IMR-90 (cell line): ENCODE data around the gene SIK3. TPM values are rescaled to one million over a fixed set of nuclear protein-coding genes. Genes with fewer than 3 reads are reported as not detected.

Experiments
- ATAC-seq: fragments of 200-7000 bp; cut with Tn5 transposase; 2 replicates; pipeline ENCODE4 v1.9.1; 2020; ENCODE audit warnings: low read depth, mild to moderate bottlenecking, moderate library complexity
- BruUV-seq: library from RNA; stranded (reverse); fragments of 400-500 nt; replicated peaks from 2 replicates; lab custom pipeline; 2021; lab: Mats Ljungman, UMichigan
- CTCF ChIA-PET: fragments of 300-600 bp; formaldehyde crosslinking; extraction: SDS; loops from one replicate; lab custom pipeline; 2021; ENCODE audit warnings: antibody characterized with exemption; lab: Yijun Ruan, JAX
- POLR2A ChIA-PET: fragments of 300-600 bp; sonication (Branson Sonifier 250); formaldehyde crosslinking; loops from one replicate; lab custom pipeline; 2022; ENCODE audit warnings: antibody characterized with exemption; ENCODE audit not compliant: unreplicated experiment; lab: Charles Lee
- DNase-seq: peaks from one replicate; pipeline ENCODE4 v3.0.0; 2013
- H2AFZ ChIP-seq: replicated peaks from 2 replicates; pipeline ENCODE3; 2013; ENCODE audit warnings: low read length, mild to moderate bottlenecking; ENCODE audit not compliant: poor library complexity
- H2AK5ac ChIP-seq: 2 replicates; pipeline ENCODE4 v1.6.1; 2013; ENCODE audit warnings: low read depth, low read length, inconsistent platforms
- H2AK9ac ChIP-seq: replicated peaks from 2 replicates; pipeline ENCODE3; 2013; ENCODE audit warnings: mild to moderate bottlenecking, low read depth, low read length, moderate library complexity; ENCODE audit not compliant: poor library complexity
- H2BK120ac ChIP-seq: 2 replicates; pipeline ENCODE4 v1.6.1; 2013; ENCODE audit warnings: low read depth, low read length, inconsistent platforms
- H2BK15ac ChIP-seq: 3 replicates; pipeline ENCODE4 v1.6.1; 2013; ENCODE audit warnings: low read depth, low read length, inconsistent platforms
- H2BK20ac ChIP-seq: 2 replicates; pipeline ENCODE4 v1.6.1; 2013; ENCODE audit warnings: low read depth, mild to moderate bottlenecking, inconsistent platforms, low read length, moderate library complexity
- H2BK5ac ChIP-seq: 2 replicates; pipeline ENCODE4 v1.6.1; 2013; ENCODE audit warnings: mild to moderate bottlenecking, low read depth, low read length, inconsistent platforms; ENCODE audit not compliant: poor library complexity, severe bottlenecking
- H3K14ac ChIP-seq: replicated peaks from 2 replicates; pipeline ENCODE4 v1.6.1; 2013; ENCODE audit warnings: low read depth, low read length, inconsistent platforms
- H3K18ac ChIP-seq: 2 replicates; pipeline ENCODE4 v1.6.1; 2013; ENCODE audit warnings: low read depth, low read length, control low read depth
- H3K23ac ChIP-seq: 2 replicates; pipeline ENCODE4 v1.6.1; 2013; ENCODE audit warnings: low read depth, low read length, inconsistent platforms
- H3K27ac ChIP-seq: 2 replicates; pipeline ENCODE4 v1.5.1; 2013; ENCODE audit warnings: mild to moderate bottlenecking, control low read depth, low read length; ENCODE audit not compliant: insufficient read depth
- H3K27me3 ChIP-seq: 2 replicates; pipeline ENCODE4 v1.6.1; 2013; ENCODE audit warnings: low read length; ENCODE audit not compliant: control insufficient read depth, insufficient read depth
- H3K36me3 ChIP-seq: 2 replicates; pipeline ENCODE4 v1.6.1; 2013; ENCODE audit warnings: low read length, mixed read lengths; ENCODE audit not compliant: control insufficient read depth, insufficient read depth
- H3K4ac ChIP-seq: 2 replicates; pipeline ENCODE4 v1.6.1; 2013; ENCODE audit warnings: low read depth, low read length, inconsistent platforms
- H3K4me1 ChIP-seq: 2 replicates; pipeline ENCODE4 v1.6.1; 2013; ENCODE audit warnings: low read length, mixed read lengths; ENCODE audit not compliant: control insufficient read depth, insufficient read depth
- H3K4me2 ChIP-seq: 2 replicates; pipeline ENCODE4 v1.6.1; 2013; ENCODE audit warnings: low read depth, mild to moderate bottlenecking, control low read depth, low read length, moderate library complexity
- H3K4me3 ChIP-seq: 2 replicates; pipeline ENCODE4 v1.5.1; 2013; ENCODE audit warnings: low read depth, mild to moderate bottlenecking, control low read depth, low read length, moderate library complexity; ENCODE audit not compliant: insufficient read depth
- H3K56ac ChIP-seq: 2 replicates; pipeline ENCODE4 v1.6.1; 2013; ENCODE audit warnings: low read length, inconsistent platforms; ENCODE audit not compliant: insufficient read depth; ENCODE audit errors: extremely low read depth
- H3K79me1 ChIP-seq, 2 experiments: 2 replicates each; pipeline ENCODE4 v1.6.1; 2013; ENCODE audit warnings: low read length in 2 of 2, inconsistent platforms in 1 of 2, low read depth in 1 of 2
- H3K9ac ChIP-seq: 2 replicates; pipeline ENCODE4 v1.6.1; 2013; ENCODE audit warnings: low read depth, low read length, control low read depth
- H3K9me1 ChIP-seq: 2 replicates; pipeline ENCODE4 v1.6.1; 2013; ENCODE audit warnings: low read length, inconsistent platforms; ENCODE audit not compliant: insufficient read depth
- H3K9me3 ChIP-seq: 2 replicates; pipeline ENCODE4 v1.6.1; 2013; ENCODE audit warnings: low read length; ENCODE audit not compliant: control insufficient read depth, insufficient read depth
- H4K20me1 ChIP-seq: 2 replicates; pipeline ENCODE4 v1.6.1; 2013; ENCODE audit warnings: low read length, inconsistent platforms; ENCODE audit not compliant: insufficient read depth
- H4K5ac ChIP-seq: 2 replicates; pipeline ENCODE4 v1.6.1; 2013; ENCODE audit warnings: mild to moderate bottlenecking, low read depth, low read length, control low read depth
- H4K8ac ChIP-seq, 2 experiments: 2 replicates each; pipeline ENCODE4 v1.6.1; 2013; ENCODE audit warnings: low read depth in 2 of 2, low read length in 2 of 2, control low read depth in 1 of 2, inconsistent platforms in 1 of 2
- H4K91ac ChIP-seq: 2 replicates; pipeline ENCODE4 v1.6.1; 2013; ENCODE audit warnings: low read depth, low read length, inconsistent platforms; ENCODE audit not compliant: insufficient read depth
- BHLHE40 ChIP-seq: fragments of 150-350 bp; IDR thresholded peaks from 2 replicates; pipeline ENCODE4 v1.6.1; 2016; ENCODE audit warnings: mild to moderate bottlenecking, low read depth, low read length
- CEBPB ChIP-seq: IDR thresholded peaks from 2 replicates; pipeline ENCODE4 v1.6.1; 2012; ENCODE audit warnings: low read depth, low read length, improper control_type of control experiment
- FOS ChIP-seq: fragments of 150-350 bp; IDR thresholded peaks from 2 replicates; pipeline ENCODE4 v1.6.1; 2016; ENCODE audit warnings: low read depth, low read length
- MAFK ChIP-seq: IDR thresholded peaks from 2 replicates; pipeline ENCODE4 v1.6.1; 2012; ENCODE audit warnings: low read depth, low read length, improper control_type of control experiment
- MAZ ChIP-seq: IDR thresholded peaks from 2 replicates; pipeline ENCODE4 v1.6.1; 2012; ENCODE audit warnings: low read depth, mild to moderate bottlenecking, low read length, improper control_type of control experiment, moderate library complexity, borderline replicate concordance
- MXI1 ChIP-seq: IDR thresholded peaks from 2 replicates; pipeline ENCODE4 v1.6.1; 2012; ENCODE audit warnings: low read depth, mild to moderate bottlenecking, low read length, moderate library complexity, borderline replicate concordance
- NFE2L2 ChIP-seq: fragments of 150-350 bp; IDR thresholded peaks from 2 replicates; pipeline ENCODE4 v1.6.1; 2016; ENCODE audit warnings: low read depth, mild to moderate bottlenecking, low read length
- POLR2A ChIP-seq: IDR thresholded peaks from 2 replicates; pipeline ENCODE4 v1.6.1; 2012; ENCODE audit warnings: mild to moderate bottlenecking, low read depth, low read length
- RCOR1 ChIP-seq: IDR thresholded peaks from 2 replicates; pipeline ENCODE4 v1.6.1; 2012; ENCODE audit warnings: mild to moderate bottlenecking, low read length, improper control_type of control experiment; ENCODE audit not compliant: insufficient replicate concordance
- RFX5 ChIP-seq: IDR thresholded peaks from 2 replicates; pipeline ENCODE4 v1.8.0; 2012; ENCODE audit warnings: low read depth, mild to moderate bottlenecking, low read length, moderate library complexity
- SMC3 ChIP-seq: fragments of 150-350 bp; IDR thresholded peaks from 2 replicates; pipeline ENCODE4 v1.6.1; 2016; ENCODE audit warnings: low read depth, mild to moderate bottlenecking, antibody characterized with exemption, low read length, moderate library complexity
- WGBS, 2 experiments: methylation state at CpG; one replicate each; pipeline versions ENCODE4 v1.1.5 to v1.1.7; 2013; ENCODE audit warnings: missing lambda C conversion rate in 2 of 2; ENCODE audit not compliant: insufficient read length in 1 of 2; ENCODE audit errors: extremely low coverage in 2 of 2; 5-methylcytosine and 5-hydroxymethylcytosine counted together
- dilution Hi-C: fragments of 300-500 bp; cut with HindIII; formaldehyde crosslinking; loops from one replicate; pipeline ENCODE4 v1.14.3; 2018; ENCODE audit warnings: low sequenced_read_pairs; ENCODE audit not compliant: unreplicated experiment
- in situ Hi-C: fragments of 300-500 bp; cut with MboI; formaldehyde crosslinking; loops from 3 replicates; pipeline ENCODE4 v1.14.3; 2019; ENCODE audit warnings: low sequenced_read_pairs, inconsistent platforms, mixed read lengths
- intact Hi-C: fragments of 100-400 bp; cut with micrococcal nuclease; formaldehyde crosslinking; loops from 2 replicates; pipeline ENCODE4 v1.10.0; 2022
- polyA plus RNA-seq, 3 experiments: library from polyadenylated mRNA; depleted of rRNA; stranded (reverse); fragments of >200 nt; gene quantifications; 2 replicates each; pipeline ENCODE4 v1.2.3, GENCODE V29; 2012; ENCODE audit warnings: low replicate concordance in 1 of 3
- total RNA-seq: library from RNA; depleted of rRNA; stranded (reverse); fragments of >200 nt; gene quantifications from 2 replicates; pipeline ENCODE4 v1.2.3, GENCODE V29; 2012
- TF ChIP-seq, protein P1 (sequence below): conservative IDR thresholded peaks from 2 replicates; pipeline ENCODE4 v1.5.1; 2012; ENCODE audit warnings: mild to moderate bottlenecking, low read depth, low read length, improper control_type of control experiment
- TF ChIP-seq, protein P2 (sequence below): fragments of 150-350 bp; IDR thresholded peaks from 2 replicates; pipeline ENCODE4 v1.6.1; 2017; ENCODE audit warnings: mild to moderate bottlenecking, antibody characterized with exemption, low read length, low read depth
- TF ChIP-seq, protein P3 (sequence below): fragments of 150-350 bp; IDR thresholded peaks from 2 replicates; pipeline ENCODE4 v1.6.1; 2016; ENCODE audit warnings: low read depth, mild to moderate bottlenecking, low read length, moderate library complexity, borderline replicate concordance

Gene SIK3
- total and polyA plus RNA-seq, 2 of the 4 experiments (the other 2 are of a cell fraction), result 8.2 to 9.1 TPM

DNA sequence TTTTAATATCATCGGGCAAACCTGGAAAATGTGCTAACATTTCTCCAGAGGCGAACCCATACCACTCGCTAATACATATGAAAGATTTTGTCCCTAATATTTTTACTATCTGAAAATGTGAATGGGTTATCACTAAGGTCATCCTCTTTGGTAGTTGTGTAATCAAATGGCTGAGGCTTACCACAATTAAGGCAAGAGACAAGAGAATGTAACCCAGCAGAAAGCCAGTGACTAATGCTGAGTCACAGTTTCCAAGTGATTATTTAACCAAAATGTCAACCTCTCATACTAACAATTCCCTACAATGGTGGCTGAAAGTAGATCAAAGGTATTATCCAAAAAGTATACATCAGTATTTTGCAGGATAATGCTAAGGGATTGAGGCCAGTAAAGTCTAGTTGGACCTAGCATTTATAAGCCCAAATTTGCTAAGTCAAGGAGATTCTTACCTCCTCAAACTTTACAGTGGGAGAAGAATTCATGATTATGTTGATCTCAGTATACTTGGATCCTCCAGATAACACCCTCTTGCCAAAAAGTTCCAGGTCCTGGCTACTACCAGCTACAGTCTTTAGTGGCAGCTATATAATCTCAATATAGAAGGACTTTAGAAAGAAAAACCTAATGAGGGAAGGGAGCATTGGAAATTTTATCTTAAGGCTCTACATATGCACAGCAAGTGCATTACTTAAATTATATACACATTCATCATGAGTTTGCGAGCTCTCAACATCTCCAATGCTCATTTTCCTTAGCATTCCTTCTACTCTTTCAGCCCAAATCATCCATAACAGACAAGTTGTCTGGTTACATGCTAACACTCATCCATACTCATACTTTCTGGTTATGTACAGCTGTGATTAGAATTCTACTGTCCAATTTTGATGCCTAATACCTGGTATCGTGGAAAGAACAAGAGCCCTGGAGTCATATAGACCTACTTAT, 25.4 kb downstream of the SIK3 start:
- intact Hi-C loops (no loop called here), in situ Hi-C loops (no loop called here), dilution Hi-C loops (no loop called here)
- Histone ChIP-seq H3K27me3 (no peaks in the 10 kb centered on the region), H3K4me1 (peaks cover 8% of the 10 kb centered on the region), H3K36me3 (no peaks in the 10 kb centered on the region), H3K9ac (no peak overlapping the region), H2BK5ac (no peak overlapping the region), H2BK120ac (no peak overlapping the region), H4K8ac (no peak overlapping the region), H2AFZ (no peak overlapping the region), H2AK9ac (no peak overlapping the region), H3K14ac (no peak overlapping the region), H2BK15ac (no peak overlapping the region), H2AK5ac (no peak overlapping the region), H3K79me1 (peaks cover 20 to 44% of the 10 kb centered on the region in 2 experiments), H4K91ac (no peak overlapping the region), H3K9me3 (no peaks in the 10 kb centered on the region), H3K23ac (no peak overlapping the region), H4K20me1 (peaks cover 46% of the 10 kb centered on the region), H2BK20ac (no peak overlapping the region), H3K4me2 (peak overlapping the region; percentile 68; the same call in 1 of the 2 replicates), H3K27ac (no peak overlapping the region), H3K56ac (no peak overlapping the region), H3K18ac (peak overlapping the region; percentile 51), H3K4me3 (no peak overlapping the region), H3K9me1 (peaks cover 17% of the 10 kb centered on the region), H3K4ac (no peak overlapping the region), H4K5ac (no peak overlapping the region)
- DNase-seq, result peak; percentile 96
- peak; percentile 77 for ATAC-seq
- ChIA-PET POLR2A (no interaction called here), CTCF (interaction anchor here (1.1 kb wide), 1 partner anchor 11 kb away, joined by 3 read pairs; no protein-coding TSS in a partner anchor)
- 0% methylated on average over 1 of the region's 5 CpGs; no CpG with 5 or more reads in 1 of the 2 experiments for WGBS, 2 experiments
- no TSS peak for BruUV-seq
- no peak for TF ChIP-seq POLR2A
- peak; percentile 71; the same call in 1 of the 2 replicates for TF ChIP-seq MAFK
- TF ChIP-seq, protein P1, sequence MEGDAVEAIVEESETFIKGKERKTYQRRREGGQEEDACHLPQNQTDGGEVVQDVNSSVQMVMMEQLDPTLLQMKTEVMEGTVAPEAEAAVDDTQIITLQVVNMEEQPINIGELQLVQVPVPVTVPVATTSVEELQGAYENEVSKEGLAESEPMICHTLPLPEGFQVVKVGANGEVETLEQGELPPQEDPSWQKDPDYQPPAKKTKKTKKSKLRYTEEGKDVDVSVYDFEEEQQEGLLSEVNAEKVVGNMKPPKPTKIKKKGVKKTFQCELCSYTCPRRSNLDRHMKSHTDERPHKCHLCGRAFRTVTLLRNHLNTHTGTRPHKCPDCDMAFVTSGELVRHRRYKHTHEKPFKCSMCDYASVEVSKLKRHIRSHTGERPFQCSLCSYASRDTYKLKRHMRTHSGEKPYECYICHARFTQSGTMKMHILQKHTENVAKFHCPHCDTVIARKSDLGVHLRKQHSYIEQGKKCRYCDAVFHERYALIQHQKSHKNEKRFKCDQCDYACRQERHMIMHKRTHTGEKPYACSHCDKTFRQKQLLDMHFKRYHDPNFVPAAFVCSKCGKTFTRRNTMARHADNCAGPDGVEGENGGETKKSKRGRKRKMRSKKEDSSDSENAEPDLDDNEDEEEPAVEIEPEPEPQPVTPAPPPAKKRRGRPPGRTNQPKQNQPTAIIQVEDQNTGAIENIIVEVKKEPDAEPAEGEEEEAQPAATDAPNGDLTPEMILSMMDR, result no peak
- TF ChIP-seq, protein P2, sequence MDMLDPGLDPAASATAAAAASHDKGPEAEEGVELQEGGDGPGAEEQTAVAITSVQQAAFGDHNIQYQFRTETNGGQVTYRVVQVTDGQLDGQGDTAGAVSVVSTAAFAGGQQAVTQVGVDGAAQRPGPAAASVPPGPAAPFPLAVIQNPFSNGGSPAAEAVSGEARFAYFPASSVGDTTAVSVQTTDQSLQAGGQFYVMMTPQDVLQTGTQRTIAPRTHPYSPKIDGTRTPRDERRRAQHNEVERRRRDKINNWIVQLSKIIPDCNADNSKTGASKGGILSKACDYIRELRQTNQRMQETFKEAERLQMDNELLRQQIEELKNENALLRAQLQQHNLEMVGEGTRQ, result no peak
- peak; percentile 56 for TF ChIP-seq RCOR1
- TF ChIP-seq FOS, result peak; percentile 99
- TF ChIP-seq, protein P3, sequence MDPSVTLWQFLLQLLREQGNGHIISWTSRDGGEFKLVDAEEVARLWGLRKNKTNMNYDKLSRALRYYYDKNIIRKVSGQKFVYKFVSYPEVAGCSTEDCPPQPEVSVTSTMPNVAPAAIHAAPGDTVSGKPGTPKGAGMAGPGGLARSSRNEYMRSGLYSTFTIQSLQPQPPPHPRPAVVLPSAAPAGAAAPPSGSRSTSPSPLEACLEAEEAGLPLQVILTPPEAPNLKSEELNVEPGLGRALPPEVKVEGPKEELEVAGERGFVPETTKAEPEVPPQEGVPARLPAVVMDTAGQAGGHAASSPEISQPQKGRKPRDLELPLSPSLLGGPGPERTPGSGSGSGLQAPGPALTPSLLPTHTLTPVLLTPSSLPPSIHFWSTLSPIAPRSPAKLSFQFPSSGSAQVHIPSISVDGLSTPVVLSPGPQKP, result no peak
- TF ChIP-seq MXI1, result no peak
- peak; percentile 98 for TF ChIP-seq CEBPB
- no peak for TF ChIP-seq MAZ
- no peak for TF ChIP-seq RFX5
- TF ChIP-seq NFE2L2, result peak; percentile 95
- TF ChIP-seq BHLHE40, result peak; percentile 74
- TF ChIP-seq SMC3, result no peak
